HG02759 (cell line): ENCODE measurements around the gene LIME1.
A peak's percentile ranks its signal among the peaks of the same experiment; 100 is the strongest.

Source experiments
- ATAC-seq: cut with Tn5 transposase; IDR thresholded peaks from one replicate; pipeline ENCODE4 v1.9.1; 2021; ENCODE audit warnings: mild to moderate bottlenecking, moderate library complexity; ENCODE audit not compliant: unreplicated experiment

Gene LIME1

DNA sequence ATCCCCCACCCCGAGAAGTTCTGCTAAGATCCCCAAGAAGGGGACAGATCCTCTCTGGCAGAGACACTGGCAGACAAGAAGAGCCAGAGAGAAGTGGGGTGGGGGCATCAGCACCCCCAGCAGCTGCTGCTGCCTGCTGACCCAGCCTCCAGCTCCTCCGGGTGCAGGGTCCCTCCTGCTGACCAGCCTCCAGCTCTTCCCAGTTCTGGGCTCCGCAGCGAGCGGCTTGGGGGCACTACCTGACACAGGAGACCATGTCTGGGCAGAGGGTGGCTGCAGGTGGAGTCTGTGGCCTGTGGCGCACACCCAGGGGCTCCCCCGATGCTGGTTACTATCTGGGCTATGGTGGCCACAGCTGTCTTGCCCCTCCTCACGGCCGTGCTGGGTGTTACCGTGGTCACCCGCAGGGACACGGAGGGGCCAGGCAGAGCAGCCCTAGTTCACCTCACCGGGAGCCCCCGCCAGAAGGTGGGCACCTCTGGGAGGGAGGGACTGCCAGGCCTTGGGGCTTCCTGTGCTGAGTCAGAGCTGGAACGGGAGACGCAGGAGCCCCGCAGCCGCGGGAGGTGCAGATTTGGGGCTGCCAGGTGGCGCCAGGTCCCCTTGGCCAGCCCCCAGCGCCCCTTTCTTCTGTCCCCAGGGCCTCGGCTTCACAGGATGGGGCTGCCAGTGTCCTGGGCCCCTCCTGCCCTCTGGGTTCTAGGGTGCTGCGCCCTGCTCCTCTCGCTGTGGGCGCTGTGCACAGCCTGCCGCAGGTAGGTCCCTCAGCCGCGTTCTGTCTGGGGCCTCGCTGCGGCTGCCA is 630 bp downstream of the LIME1 start:
- no peak for ATAC-seq

DNA sequence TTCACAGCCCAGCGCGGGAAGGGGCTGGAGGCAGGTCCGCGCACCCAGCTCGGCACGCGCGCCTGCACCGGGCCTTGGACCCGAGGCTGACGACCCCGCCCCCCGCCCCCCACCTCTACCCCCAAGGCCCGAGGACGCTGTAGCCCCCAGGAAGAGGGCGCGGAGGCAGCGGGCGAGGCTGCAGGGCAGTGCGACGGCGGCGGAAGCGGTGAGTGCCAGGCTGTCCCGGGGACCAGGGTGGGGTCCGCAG is 1.2 kb downstream of the LIME1 start:
- ATAC-seq, result no peak

DNA sequence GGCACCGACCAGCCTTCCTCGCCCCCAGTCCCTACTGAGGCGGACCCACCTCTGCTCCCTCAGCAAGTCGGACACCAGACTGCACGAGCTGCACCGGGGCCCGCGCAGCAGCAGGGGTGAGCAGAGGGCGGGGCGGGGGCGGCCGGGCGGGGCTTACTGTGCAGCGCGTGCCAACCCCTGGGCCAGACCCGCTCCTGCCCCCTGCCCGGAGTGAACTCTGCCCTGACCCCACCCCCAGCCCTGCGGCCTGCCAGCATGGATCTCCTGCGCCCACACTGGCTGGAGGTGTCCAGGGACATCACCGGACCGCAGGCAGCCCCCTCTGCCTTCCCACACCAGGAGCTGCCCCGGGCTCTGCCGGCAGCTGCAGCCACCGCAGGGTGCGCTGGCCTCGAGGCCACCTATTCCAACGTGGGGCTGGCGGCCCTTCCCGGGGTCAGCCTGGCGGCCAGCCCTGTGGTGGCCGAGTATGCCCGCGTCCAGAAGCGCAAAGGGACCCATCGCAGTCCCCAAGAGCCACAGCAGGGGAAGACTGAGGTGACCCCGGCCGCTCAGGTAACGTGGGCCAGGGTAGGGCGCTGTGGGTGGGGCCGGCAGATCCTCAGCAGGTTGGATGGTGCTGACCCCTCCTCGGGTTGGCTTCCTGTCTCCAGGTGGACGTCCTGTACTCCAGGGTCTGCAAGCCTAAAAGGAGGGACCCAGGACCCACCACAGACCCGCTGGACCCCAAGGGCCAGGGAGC is 1.7 kb downstream of the LIME1 start:
- no peak for ATAC-seq

- ATAC-seq, result no peak
Observed at GRCh38 chr20:63738687-63739129, 2.2 kb downstream of the LIME1 start.

- peak; percentile 55 for ATAC-seq
Observed at GRCh38 chr20:63739130-63740069, 2.9 kb downstream of the LIME1 start, which contains the start of gene SLC2A4RG. TSS of gene SLC2A4RG (plus strand) at chr20:63739776. CDS start at chr20:63739913, 137 bp downstream.

GRCh38 chr20:63740070-63740626 is 3.7 kb downstream of the LIME1 start:
- peak; percentile 25 for ATAC-seq

- no peak for ATAC-seq
Observed at GRCh38 chr20:63740627-63741353, 4.3 kb downstream of the LIME1 start.

DNA sequence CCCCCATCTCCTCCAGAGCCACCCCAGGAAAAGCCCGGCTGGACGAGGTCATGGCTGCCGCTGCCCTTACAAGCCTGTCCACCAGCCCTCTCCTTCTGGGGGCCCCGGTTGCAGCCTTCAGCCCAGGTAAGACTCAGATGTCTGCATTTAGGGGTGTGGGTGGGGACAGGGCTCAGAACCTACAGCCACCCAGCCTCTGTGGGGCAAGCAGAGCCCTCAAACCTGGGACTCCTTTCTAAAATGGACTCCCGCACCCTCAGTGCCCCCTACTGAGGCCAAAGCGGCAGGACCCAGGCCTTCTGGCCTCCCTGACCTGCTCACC is 4.9 kb downstream of the LIME1 start:
- ATAC-seq, result no peak

DNA sequence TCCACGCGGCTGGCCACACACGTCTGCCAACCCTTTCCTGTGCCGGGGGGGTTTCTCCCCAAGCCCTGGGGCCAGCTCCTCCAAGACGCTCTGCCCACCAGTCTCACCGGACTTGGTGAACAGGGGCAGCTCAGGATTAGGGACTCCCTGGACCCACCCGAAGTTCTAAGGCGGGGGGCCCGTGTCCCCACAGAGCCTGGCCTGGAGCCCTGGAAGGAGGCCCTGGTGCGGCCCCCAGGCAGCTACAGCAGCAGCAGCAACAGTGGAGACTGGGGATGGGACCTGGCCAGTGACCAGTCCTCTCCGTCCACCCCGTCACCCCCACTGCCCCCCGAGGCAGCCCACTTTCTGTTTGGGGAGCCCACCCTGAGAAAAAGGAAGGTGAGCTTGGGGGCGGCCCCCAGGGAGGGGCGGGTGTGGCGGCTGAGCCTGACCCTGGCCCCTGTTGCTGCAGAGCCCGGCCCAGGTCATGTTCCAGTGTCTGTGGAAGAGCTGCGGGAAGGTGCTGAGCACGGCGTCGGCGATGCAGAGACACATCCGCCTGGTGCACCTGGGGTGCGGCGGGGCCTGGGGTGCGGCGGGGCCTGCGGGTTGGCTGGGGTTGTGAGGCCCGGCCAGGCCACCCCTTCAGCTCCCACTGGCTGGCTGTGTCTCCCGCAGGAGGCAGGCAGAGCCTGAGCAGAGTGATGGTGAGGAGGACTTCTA is 5.4 kb downstream of the LIME1 start:
- ATAC-seq, result no peak

GRCh38 chr20:63742381-63743024 is 6.0 kb downstream of the LIME1 start:
- no peak for ATAC-seq

- no peak for ATAC-seq
Observed at GRCh38 chr20:63743210-63743970, 6.9 kb downstream of the LIME1 start.

DNA sequence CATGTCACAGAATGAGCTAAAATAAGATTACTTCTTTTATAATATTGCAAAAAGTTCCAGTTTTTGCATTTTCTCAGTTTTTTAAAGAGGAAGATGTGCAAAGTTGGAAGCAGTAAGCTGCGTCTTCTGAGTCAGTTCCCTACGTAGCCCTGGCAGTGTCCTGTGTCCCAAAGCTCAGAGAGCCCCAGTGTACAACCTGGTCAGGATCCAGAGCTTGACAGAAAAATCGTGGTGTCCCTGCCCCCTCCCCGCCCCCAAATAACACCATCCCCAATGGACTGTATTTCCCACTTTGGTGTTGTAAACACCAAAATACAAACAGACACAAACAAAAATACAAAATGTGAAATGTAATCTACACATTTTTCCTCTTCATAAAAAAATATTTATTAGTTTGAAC is 7.7 kb downstream of the LIME1 start:
- ATAC-seq, result no peak

DNA sequence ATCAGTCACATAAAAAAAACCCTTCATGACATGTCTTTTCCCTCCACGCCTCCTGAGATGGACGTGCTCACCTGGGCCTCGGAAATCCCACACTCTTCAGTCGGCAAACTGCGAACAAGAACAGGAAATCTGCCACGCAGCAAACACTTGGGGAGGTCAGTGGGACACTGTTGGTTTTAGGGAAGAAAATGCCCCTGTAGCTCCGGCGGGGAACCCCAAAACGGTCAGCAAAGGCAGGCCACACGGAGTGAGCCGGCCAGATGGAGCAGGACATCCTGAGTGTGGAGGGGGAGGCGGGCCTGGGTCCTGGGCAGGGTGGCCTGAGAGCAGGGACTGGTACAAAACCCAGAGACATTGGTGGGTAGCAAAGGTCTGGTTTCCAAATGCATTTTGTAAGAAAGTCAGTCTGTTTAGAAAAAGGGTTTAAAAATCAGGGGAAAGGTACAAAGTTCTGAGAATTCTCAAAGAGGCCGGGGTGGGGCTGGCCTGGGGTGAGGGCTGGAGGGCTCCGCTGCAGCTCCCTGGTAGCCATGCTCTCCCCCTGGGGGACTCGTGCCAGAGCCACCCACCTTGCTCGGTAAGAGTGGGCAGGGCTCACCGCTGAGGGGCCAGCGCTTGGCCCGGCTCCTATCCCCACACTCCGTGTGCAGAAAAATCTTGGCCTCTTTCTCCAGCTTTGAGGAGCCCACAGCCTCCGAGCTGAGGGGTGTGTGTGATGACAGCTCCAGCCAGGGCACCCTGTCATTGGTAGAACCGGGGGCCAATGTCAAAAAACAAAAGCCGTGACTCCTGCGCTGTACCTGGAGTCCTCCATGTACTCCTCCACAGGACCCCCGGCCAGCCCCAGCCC is 8.3 kb downstream of the LIME1 start:
- no peak for ATAC-seq

- no peak for ATAC-seq
Observed at GRCh38 chr20:63745424-63745805, 9.0 kb downstream of the LIME1 start.

DNA sequence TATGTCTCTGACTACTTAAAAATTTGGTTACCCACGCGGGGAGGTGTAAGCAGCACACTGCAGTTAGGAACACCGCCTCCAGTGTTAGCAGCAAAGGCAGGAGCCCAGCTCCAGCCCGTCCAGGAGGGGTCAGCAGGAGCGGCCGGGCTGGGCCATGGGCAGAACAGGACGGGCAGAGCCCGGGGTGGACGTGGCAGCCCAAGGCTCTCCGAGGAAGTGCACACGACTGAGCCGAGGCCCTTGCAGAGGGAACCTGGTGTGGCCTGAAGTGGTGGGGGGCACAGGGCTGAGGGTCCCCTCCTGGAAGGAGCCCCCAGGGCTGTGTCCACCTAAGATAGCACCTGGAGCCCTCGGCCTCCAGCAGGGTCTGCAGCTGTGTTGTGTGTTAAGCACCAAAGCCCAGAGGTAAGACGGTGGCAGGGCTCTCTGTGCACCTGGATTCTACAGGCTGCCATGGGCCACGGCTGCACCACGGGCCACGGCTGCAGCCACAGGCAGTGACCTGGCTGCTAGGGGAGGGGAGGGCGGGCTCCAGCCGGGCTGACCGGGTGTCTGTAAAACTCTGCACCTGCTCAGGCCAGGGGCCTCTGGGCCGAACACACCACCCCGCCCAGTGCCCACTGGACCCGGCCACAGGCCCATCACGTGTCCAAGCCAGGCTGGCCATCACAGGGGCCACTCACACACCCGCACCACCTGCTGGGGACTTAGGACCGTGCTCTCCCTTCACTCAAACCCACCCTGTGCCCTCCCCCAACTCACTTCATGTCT is 9.7 kb downstream of the LIME1 start:
- ATAC-seq, result no peak

DNA sequence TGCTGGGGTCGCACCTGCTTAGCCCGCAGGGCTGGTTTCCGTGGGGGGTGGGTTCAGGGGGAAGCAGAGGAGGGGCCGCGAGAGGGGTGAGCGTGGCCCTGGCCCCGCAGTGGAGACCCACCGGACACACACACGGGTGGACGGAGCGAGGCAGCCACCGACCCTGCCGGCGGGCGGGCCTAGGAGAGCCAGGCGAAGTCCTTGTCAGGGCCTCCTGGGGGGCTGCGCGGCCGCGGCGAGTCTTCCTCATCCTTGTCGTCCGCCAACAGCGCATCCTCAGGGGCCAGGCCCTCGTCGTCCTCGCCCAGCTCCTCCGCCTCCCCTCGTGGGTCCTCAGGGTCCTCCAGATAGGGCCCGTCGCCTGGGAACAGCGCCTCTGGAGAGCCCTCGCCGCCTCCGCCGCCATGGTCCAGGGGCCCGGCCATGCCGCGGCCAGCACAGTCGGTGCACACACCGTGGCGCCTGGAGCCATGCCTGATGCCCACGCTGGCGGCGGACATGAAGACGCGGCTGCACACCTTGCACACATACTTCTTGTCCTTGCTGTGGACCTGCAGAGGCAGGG is 10.4 kb downstream of the LIME1 start:
- no peak for ATAC-seq

DNA sequence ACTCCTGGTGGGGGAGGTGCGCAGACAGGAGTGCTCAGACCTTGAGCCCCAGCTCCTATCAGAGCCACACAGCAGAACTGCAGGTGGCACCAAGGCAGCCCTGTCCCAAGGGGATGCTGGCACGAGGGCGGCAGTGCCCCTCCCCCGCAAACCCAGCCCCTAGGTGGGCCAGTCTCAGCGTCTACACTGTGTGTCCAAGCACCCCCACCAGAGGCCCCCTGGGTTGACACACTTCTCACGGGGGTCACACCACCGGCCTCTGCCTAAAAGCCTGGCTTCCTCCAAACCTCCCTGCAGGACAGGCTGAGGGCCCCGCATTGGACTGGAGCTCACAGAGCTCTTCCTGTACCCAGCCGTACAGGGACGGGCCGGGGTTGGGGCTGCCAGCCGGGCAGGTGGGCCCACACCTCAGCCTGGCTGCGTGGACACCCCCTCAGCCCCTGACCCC is 11.2 kb downstream of the LIME1 start:
- ATAC-seq, result no peak
